EL (cell line): ENCODE results near the gene HP1BP3.
"Not testable (repeated sequence)": the region's sequence is repeated elsewhere in the genome, so short reads cannot be mapped to it uniquely, and the experiment has no call there.

Experiments used
- DNase-seq: peaks from one replicate; pipeline ENCODE4 v3.0.0-alpha.2; 2016

Gene HP1BP3

DNA sequence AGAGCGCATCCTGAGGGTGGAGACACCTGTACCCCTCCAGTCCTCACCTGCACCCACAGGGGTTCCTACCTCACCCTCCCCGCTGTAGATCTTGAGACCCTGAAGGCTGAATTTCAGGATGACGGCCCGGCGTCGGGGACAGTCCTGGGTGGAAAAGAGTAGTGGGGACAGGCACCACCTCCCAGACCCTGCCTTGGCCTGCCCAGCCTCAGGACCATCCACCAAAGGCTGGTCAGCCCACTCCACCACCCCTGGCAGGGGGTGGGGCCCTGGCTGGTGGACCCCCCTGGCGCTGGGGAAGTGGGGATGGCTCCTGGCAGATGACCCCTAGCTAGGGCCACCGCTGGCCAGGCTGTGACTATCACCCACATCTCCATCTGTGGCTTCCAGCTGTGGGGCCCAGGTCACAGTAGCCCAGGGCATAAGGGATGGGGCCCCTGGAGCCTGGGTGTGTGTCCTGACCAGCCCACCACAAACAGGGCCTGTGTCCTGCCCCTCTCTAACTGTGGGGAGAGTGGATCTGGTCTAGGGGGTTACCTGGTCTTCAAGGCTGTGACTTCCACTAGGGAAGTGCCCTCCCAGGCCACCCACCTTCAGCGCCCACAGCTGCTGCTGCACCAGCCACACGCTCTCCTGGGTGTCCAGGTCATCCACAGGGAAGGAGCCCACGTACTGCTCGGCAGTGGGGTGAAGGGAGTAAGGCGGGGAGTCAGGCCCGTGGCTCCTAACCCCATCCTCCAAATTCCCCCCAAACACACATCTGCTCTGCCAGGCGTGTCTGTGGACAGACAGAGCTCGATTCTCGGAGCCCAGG lies 60.0 kb downstream of the HP1BP3 start:
- DNase-seq = no peak

DNA sequence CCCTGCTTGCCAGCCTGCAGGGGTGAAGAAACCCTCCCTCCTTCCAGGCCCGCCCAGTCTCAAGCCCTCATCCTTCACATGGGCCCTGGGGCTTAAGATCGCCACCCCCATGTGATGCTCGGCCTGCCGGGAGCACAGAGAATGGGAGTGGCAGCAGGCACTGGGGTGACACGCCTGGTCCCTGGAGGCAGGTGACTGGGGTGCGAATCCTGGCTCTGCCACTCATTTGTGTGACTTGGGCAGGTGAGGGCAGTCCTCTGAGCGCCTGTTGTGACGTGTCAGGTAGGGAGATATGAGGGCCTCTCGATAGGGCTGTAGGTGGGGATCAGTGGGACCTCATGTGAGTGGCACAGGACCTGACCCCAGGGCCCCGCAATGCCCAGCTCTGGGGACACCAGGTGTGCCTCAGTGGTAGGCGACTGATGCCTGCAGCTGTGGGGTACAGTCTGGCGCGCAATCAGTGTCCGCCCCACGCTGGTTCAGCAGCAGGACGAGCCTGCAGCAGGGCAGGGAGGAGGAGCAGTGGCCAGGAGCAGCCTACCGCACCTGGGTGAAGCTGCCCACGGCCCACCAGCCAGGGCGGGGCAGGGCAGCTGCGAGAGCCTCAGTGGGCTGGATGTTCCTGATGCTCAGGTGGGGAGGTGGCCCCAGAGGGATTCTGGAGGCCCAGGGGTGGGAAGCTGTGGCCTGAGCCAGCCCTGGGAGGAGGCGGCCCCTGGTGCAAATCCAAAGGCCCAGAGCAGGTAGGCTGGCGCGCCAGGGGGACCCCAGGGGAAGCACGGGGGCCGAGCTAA lies 60.8 kb downstream of the HP1BP3 start:
- no peak for DNase-seq

DNA sequence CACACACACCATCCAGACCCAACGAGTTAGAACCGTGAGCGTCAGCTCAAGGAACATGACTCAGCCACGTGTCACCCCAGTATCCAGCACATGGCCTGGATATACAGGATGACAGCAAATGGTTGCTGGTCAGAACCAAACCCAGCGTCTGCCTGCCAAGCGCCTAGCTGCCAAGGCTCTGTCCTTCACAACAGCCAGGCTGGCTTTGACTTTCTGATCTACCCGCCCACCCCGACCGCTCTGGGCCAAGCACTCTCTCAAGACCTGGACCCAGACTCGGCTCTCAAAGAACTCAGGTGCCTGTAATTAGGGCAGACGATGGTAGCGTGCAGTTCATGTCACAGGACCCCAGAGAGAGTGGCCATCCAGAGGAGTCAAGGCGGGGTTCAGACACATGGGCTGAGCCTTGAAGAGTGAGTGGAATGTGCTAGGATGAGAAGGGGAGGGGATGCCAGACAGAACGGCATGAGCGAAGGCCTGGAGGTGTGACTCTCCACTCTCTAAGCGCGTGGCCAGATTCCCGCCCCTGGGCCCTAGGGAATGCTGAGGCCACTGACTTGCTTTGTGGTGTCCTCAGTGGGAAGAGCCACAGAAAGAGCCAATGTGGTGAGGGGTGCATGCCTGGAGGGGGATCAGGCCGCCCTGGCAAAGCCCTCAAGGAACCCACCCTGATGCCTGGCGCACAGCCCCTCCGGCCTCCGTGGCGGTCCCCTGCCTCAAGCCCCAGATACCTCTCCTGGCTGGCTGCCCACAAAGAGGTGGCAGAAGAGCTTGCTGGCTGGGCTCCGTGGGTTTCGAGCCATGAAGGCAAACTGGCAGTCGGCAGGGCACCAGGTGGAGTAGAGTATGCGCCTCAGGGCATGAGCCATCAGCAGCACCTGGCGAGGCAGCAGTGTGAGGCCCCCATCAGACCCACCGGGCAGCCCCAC lies 61.7 kb downstream of the HP1BP3 start:
- DNase-seq = peak; percentile 67

DNA sequence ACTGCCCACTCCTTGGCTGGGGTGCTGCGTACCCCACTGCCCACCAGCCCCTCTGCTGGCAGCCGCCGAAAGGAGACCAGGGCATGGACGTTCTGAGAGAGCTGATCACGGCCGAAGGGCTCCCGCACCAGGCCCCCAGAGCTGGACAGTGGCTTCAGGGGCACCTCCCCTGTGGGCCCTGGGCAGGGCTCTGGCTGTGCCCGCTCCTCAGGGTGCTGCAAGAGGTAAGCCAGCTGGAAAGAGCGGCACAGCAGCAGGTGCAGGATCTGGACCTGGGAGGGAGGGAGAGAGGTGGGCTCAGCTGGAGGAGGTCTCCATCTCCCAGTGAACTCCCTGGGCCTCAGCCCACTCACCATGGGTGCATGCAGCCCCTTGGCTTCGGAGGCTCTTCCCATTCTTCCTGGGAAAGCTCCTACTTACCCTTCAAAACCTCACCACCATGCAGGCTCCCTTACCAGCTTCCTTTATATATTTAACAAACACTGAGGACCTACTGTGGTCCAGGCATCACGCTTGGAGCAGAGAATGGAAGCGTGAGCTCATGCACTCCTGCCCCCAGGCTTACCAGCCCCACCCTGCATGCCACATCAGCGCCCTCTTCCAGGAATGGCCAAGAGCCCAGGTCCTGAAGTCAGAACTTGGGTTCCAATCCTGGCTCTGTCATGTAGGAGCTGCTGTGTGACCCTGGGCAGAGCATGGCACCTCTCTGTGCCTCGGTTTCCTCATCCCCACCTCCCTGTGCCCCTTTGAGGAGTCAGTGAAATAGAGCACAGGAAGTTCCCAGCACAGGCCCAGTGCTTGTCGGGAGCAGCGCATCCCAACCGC lies 62.5 kb downstream of the HP1BP3 start:
- no peak for DNase-seq

DNA sequence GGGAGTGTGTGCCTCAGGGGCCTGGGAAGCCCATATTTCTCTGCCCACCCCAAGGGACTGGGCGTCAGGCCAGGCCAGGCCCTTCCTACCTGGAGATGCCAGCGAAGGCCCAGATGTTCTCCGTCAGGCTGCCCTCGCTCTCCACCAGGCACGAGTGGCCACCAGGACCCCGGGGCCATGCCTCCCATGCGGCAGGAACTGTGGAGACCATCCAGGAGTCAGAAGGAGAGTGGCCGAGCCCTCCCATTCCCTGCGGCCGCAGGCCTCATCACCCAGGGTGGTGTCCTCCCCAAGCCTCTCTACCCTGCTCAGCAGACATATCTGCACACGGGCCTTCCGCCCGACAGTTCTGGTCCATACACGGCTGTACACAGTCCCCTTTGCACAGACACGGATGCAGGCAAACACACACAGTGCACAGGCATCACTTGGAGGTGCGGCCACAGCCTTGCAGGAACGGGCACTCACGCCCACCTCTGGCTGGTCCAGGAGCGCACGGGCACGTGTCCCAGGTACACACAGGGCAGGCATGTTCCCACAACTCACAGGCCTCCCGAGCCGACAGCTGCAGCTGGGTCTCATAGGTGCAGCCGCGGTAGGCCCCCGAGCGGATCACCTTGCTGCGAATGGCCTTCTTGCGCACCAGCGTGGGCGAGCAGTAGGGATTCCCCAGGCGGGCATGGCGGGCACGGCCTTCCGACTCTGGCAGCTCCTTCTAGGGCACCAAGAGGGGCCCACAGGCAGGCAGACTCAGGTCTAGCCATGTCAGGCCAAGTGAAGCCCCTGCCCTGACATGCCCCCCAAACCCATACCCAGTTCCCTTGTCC lies 63.4 kb downstream of the HP1BP3 start:
- no peak for DNase-seq

DNA sequence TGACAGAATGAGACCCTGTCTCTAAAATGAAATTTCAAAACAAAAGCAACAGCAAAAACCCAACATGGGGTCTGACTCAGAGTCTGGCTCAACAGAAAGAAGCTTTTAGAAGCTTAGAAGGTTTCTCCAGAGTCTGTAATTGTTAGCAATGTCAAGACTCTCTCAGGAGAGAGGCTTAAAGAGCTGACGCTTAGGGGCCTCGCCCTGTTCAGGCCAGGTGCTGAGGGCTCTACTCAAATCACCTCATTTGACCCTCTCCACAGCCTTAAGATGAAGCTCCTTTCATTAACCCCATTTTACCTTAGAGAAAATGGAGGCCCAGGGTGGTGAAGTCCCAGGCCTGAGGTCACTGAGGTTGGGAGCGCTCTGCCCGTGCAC lies 64.0 kb downstream of the HP1BP3 start:
- no peak for DNase-seq

DNA sequence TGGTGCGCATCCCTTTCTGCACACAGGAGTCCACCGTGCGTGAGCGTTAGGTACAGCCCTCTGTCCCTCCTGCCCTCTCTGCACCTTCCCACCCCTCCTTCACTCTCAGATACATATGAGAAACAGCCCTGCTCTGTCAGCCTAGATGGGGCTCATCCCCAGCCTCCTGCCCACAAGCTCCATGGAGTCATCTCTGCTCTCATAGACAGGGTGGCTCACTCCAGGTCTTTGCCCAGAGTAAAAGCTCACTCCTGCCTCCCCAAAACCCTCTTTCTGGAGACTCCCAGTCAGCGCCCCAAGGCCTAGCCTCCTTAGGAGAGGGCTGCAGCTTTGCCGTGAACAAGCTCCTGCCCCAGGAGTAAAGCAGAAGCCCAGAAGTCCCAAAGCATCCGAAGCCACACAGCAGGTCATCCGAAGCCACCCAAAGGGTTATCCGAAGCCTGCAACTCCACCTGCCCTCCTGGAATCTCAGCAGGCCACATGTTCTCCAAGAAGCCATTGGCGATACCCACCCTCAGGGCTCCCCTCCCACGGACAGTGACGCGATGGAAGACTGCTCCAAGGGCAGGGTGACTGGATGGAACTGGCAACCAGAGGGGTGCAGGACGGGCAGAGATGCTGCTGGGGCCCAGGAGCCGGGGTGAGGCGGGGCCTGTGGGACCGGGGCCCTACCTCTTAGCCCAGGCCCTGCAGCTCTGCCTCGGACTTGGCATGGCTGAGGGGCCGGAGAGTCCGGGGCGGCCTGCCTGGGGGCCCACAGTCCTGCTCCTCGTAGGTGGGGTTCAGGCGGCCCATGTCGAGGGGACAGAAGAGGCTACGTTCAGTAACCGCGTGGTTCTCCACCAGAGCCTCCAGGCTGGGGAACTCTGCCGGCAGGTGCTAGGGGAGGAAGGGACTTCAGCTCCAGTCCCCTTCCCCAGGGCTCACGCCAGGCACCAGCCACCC lies 65.7 kb downstream of the HP1BP3 start:
- no peak for DNase-seq

DNA sequence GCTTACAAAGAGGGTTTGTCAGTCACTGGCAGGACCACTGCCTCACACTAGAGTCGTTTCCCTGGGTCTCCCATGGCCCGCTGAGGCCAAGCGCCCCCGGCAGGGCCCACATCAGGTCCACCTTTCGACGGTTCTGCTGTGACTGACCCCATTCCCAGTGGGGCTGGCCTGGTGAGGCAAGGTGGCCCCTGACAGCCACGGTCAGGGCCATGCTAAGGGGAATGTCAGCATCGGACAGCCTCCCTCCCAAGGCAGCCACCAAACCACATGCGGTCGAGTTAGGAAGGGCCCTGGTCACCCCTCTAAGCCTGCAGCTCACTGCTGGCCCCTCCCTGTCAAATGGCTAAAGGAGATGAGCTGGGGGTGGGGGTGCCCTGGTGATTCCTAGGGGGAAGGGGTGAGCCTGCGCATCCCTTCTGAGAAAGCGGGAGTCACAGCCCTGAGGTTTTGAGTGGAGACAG lies 66.4 kb downstream of the HP1BP3 start:
- DNase-seq = no peak

DNA sequence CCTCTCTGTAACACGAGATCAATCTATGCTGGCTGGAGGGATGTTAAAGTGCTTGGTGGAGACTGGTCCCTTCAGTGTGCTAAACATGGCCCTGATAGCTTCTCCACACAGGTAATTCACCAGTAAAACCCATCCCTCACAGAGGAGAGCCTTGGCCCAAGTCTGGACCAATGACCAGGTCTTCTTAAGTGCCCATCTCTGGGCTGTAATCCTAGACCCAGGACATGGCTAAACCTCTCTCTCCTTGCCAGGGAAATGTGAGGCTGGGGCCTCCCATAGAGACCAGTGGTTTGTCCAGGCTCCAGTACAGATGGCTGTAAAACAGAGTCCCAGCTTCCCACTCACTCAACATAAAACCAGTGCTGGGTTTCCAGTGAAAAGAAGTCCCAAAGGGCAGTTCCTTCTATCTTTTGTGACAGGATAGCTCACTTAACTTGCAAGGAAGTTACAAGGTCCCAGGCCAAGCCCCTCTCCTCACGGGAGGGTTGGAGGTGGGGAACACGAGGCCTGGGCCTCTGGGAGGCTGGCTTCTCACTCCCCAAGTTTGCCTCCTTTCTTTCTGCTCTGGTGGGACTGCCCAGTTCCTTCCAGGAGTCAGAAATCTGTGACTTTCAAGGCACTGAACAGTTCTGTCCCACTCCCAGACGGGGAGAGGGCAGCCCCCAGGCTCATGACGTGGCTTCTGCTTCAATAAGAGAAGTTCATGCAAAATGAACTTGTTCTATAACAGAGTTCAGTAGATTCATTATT lies 67.1 kb downstream of the HP1BP3 start:
- no peak for DNase-seq

DNA sequence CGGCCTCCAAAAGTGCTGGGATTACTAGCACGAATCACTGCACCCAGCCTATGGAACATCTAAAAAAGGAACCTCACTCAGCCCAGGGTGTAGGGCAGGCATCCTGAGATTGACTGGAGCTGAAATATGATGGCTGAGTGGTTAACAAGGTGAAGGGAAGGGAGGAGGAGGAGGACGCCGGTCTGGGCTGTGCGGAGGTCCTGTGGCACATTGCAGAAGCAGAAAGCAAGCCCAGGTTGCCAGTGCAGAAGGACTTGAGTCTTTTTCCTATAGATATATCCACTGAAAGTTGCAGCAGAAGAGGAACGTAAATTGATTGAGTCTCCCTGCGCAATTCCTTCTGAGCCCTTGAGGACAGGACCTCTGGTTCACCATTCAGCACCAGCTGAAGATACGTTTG lies 67.8 kb downstream of the HP1BP3 start:
- DNase-seq = no peak

DNA sequence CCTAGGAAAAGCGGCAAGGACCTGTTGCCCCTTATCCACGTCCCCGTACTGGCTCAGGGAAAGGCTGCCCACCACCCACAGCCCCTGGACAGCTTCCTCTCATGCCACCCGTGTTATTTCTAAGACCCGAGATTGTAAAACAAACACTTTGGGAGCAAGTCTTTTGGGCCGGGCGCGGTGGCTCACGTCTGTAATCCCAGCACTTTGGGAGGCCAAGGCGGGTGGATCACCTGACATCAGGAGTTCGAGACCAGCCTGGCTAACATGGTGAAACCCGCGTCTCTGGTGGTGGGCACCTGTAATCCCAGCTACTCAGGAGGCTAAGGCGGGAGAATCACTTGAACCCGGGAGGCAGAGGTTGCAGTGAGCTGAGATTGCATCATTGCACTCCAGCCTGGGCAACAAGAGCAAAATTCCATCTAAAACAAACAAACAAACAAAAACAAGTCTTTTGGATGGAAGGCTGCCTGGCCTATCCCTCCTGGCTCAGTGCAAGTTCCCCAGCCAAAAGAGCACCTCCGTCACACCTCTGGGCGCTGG lies 68.7 kb downstream of the HP1BP3 start:
- not testable (repeated sequence) for DNase-seq

DNA sequence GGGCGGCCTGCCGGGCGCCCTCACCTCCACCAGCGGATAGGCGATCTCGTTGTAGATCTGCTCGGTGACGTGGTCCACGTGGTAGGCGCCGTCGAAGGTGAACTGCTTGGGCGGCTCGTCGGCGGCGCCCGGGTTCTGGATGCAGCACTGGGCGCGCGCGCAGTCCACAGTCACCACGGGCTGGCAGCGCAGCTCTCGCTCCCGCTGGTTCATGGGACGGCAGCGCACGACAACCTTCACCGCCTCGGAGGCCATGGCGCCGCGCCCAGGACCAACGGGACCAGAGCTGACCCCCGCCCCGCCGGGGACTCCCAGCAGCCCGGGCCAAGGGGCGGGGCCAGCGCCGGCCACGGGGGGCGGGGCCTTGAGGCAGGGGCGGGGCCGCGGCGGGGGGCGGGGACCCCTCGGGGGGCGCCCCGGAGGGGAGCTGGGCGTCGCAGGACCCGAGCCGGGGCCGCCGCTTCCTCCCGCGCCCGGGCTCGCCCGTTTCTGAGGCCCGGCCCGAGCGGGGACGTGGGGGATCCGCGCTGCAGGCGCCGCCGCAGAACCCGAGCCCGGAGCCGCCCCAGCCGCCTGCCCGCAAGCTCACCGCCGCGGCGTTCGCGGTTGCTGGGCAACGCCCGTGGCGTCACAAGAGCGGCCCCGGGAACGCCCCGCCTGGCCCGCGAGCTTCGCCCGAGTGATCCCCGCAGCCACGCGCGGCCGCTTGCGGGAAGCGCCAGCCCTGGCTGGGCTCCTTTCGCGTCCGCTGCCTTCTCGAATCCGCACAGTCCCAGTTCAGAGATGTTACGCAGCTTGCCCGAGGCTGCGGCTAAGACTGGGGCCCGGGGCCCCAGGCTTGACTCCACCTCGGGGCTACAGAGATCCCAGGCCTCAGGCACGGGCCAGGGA lies 69.4 kb downstream of the HP1BP3 start, which contains the start of gene KIF17:
Gene KIF17, minus strand, starts transcription at position 556 of the 891 bp plus-strand sequence. Its CDS starts 301 bp downstream, at position 255.
- DNase-seq = peak; percentile 70

DNA sequence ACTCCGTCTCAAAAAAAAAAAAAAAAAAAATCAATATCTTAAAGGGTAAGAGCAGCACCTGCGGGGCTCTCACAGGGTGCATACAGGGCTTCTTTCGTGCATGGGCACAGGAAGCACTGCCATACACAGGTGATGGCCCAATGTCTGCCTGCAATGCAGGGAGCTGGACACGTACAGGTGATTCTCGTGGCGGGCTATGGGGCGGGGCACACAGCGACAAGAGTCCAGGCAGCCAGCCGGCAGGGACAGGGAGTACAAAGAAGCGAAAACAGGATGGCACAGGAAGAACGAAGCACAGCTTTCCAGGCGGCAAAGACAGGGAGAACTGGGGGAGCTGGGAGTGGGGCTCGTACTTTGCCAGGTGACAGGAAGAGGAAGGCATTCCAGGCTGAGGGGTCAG lies 70.9 kb downstream of the HP1BP3 start:
- no peak for DNase-seq

DNA sequence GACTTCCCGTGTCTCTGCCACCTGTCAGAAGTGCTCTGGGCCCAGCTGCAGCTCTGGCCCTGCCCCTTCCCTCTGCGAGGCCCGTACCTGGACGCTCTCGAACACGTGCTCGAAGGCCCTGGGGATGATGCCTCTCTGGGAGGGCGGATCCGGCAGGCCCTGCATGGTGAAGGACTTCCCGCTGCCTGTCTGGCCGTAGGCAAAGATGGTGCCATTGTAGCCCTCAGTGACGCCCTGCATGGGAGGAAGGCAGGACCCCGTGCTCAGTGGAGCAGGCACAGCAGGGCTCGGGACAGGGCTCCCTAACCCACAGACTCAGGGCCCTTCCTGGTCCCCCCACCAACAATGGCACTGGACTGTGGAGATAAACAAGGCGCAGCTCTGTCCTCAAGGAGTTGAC lies 71.7 kb downstream of the HP1BP3 start:
- no peak for DNase-seq

DNA sequence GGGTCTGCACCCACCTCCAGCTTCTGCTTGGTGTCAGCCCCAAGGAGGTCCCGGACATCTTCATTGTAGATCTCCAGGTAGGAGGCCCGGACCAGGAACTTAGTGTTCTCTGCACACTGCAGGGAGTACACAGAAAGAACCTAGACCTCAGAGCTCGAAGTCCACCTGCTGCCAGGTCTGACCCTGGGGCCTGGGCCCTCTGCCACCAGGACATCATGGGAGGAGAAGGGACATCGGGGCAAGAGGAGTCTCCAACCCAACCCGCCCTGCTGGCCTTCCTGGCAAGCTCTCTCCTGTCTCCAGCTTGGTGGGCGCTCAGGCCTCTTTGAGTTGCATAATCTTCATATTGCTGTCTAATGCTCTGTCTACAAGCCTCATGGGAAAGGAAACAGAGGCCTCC lies 73.7 kb downstream of the HP1BP3 start:
- no peak for DNase-seq

DNA sequence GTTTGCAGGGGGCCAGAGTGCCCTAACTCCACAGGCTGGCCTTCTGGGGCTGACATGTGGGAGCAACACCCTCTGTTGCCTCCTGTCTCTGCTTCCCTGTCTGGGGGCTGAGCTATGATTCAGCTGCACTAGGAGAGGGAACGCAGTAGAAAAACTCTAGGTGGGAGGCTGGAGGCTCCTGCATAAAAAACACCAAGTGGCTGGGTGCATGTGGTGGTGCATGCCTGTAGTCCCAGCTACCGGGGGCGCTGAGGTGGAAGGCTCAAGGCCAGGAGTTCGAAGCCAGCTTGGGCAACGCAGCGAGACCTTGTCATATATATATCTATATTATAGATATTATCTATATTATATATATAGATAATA lies 74.9 kb downstream of the HP1BP3 start:
- no peak for DNase-seq

DNA sequence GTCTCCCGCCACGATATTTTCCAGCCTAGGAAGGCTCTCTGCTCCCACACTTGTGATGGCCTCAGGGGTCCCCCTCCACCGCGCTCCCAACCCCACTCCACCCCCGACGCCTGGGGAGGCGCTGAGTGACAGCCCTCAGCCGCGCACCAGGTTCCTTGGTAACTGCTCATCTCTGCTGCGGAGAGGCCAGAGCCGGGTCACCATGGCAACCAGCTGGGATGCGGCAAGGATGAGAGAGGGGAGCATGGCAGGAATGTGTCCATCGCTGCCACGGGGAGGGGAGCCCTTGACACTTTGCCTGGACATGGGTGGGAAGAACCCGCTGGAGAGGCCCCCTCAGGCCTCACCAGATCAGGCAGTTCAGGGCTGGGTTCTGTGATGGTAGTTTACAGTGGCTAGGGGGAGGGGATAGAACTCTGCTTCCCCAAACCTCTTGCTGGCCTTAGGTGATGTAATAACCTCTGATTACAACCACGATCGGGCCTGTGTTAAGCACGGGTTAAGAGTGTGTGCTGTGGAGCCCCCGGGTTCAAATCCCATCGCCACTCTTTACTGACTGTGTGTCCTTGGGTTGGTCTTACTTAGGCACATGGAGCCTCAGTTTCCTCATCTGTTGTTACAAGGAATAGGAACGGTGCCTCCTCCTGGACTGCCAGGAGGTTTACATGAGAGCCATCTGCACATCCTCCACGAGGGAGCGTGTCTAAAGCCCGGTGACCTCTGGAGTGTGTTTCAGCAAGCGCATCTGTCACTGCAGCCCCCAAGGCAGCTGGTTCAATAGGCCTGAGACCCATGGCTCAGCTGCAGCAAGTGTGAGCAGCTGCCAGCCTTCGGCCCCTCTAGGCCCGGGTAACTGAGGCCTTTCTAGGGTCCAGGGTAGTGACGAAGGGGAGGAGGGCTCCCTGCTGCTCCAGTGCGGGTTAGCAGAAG lies 75.6 kb downstream of the HP1BP3 start:
- no peak for DNase-seq
